HG03045 (cell line): ENCODE results near the gene SERPINB6.
"Not testable (repeated sequence)": the region's sequence is repeated elsewhere in the genome, so short reads cannot be mapped to it uniquely, and the experiment has no call there.

Experiments
- ATAC-seq: cut with Tn5 transposase; IDR thresholded peaks from one replicate; pipeline ENCODE4 v1.9.1; 2021; ENCODE audit warnings: mild to moderate bottlenecking, moderate library complexity; ENCODE audit not compliant: unreplicated experiment

The SERPINB6 gene

DNA sequence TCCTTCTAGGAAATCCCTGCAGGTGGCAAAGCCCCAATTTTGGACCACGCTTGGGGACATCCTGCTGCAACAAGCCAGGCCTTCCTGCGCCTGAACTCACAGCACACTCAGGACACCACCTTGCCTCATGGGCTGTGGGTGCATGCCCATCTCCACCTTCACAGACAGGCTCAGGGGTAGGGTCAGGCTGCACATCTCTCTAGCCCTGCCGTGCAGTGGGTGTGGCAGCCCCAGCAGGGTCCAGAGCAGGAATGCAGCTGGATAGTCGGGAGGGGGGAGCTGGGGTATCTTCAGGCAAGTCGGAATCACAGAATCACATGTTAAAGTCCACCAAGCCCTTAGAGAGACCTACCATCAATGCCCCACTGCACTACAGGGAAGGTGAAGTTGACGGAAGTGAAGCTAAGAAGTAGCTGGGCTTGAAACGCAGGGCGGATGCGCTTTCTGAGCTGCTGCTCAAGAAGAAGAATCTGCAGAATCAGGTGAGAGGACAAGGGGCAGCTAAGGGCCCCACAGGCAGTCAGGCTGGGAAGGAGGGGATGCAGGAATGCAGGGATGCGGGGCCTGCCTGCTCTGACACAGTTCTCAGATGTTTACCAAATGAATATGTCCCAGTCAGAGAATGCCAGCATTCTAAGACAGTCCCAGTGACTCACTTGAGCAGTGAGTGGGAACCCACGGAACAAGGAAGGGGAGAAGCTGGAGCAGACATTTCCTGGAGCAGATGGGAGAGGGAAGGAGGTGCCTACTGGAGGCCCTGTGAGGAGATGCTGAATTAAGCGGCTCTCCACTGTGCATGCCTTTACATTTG is 11.3 kb downstream of the SERPINB6 start:
- ATAC-seq = no peak

DNA sequence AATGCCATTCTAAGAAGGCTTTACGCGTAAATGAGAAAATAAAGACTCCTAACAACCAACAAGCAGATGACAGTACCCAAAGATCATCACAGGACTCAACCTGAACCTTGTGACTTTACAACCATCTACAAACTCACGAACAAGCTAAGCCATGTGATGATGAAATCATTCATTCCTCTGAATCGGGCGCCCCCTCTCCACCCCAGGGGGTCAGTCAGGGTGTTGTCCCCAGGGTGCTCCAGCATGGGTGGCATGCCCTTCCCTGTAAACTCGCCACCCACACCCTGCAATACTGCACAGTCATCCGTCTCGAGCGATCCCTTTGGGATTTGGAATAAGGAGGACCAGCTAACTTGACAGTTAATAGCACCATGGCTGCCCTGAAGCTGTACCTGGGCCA is 12.6 kb downstream of the SERPINB6 start:
- ATAC-seq = no peak

DNA sequence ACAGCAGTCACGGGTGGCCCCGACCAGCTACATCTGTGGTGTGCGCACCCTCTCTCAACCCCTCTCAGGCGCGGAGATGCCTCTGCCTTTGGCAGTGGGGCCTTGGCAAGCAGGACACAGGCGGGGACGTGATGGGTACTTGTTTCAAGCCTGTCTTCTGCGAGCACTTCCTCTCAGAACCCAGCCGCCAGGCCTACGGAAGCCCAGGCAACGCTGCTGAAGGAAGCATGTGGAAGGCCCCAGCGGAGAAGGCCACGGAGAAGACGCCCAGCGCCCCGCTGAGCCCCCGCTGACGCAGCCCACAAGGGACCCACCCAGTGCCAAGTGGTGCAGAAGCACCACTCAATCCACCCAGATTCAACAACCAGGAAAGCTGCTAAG is 13.0 kb downstream of the SERPINB6 start:
- no peak for ATAC-seq

DNA sequence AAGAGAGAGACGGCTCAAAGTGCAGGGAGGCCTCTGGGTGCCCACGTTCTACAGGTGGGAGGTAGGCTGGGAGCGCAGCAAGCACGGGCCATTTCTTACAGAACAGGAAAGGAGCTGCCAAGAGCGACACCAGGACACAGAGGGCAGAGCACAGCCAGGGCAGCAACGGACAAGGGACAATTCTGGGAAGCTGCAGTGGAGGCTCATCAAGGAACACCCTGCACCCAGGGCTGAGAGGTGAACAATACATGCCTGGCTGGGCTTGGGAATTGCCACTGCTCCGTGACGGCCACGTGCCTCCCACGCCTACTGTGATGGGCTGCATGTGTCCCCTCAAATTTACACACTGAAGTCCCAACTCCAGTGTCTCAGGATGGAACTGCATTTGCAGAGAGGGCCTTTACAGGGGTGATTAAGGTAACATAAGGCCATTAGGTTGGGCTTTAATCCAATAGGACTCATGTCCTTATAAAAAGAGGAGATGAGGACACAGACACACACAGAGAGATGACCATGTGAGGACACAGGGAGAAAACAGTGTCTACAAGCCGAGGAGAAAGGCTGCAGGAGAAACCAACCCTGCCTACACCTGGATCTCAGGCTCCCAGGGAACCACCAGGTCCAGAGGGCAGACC is 13.6 kb downstream of the SERPINB6 start:
- ATAC-seq = no peak

DNA sequence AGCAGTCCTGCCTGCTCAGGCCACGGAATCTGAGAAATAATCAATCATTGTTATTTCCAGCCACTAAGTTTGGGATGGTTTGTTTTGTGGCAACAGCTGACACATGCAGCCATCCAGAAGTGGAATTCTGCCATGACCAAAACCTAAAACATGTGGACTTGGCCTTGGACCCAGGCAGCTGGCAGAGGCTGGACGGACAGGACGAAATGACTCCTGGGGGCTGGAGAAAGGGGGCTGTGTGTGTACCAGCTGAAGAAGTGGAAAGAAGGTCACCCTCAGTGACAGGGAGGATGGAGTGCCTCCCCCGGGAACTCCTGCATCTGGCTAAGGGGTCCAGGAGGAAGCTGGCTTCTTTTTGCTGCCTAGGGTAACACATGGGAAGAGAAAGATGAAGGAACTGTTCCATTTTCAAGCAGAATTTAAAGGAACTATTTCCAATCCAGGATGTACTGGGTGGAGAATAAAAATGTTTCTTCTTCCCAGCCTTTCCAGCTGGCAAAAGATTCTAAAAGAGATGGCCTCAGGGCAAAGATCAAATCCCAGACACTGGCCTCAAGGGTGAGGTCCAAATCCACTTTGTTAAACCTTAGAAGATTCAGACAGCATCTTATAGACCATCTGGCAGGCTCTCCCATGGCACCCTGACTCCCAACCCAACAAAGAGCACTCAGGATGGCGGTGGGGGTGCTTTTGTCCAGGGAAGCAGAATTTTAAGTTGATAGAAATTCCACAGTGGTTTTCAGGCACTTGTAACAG is 14.3 kb downstream of the SERPINB6 start:
- no peak for ATAC-seq

DNA sequence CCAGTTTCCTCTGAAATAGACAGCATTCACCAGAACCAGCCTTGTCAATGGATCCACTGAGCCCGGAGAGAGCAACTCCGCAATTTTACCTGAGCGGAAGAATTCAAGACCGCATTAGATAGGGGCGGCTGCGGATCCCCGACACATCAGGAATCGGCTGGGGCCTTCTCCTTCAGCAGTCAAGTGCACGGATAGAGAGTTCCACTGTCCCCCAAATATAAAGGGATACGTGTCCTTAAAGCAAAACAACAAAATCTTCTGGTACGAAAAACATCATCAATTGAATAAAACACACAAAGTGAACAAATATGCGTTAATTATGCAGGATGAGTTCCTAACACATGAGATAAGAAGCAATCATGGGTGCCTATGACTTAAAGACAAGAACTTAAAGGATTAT is 18.3 kb downstream of the SERPINB6 start:
- ATAC-seq = no peak

DNA sequence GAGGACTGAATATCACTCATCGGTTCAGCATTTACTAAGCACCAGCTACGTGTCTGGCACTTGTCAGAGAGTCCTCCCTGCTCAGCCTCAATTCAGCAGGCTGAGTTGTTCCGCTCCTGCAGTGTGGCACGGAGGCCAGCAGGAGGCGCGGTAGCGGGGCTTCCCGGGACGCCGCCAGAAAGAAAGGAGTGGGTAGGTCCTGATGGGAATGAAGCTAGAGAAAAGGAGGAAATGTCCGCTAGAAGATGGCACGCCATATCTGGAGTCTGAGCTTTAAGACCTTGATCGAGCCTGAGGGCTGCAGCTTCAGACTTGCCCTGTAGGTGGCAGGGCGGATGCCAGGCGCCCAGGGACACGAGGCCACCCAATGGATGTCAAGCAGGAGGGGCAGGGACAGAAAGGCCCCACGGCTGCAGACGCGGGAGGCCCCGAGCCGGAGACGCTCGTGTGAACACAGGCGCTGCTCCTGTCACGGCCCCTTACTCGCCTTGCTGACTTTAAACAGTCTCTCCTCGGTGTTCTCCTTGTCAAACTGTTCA is 18.7 kb downstream of the SERPINB6 start:
- no peak for ATAC-seq

DNA sequence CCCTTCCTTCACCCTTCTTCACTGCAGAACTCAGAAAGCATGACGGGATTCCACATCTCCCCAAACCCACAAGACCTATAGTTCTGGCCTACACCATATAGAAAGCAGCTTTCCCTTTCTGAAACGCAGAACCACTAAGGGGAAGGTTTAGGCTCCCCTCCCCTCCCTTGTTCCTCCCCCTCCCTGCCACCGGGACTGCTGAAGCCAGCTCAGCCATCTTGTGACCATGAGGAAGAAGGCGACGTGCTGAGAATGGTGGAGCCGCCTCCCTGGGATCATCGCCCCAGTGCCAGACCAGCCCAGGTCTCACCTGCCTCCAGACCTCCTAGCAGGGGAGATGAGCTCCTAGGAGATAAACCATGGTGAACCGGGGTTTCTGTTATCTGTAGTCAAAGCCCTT is 19.6 kb downstream of the SERPINB6 start:
- ATAC-seq = no peak

DNA sequence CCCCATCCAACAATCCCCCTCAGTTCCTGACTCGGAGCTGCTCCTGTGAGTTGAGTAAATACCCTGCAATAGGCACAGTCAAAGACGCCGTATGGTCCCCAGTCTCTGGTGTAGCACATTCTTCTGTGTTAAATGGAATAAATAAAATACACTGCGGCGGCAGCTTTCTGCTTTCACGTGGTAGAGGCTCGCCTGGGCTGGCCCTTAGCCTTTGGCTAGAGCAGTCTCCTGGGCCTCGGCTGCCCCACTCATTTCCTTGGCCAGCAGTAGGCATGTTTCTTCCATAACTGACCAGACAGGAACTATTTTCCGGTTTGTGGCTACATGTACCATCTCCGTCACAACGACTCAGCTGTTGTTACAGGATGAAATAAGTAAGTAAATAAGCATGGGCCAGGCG is 20.7 kb downstream of the SERPINB6 start:
- no peak for ATAC-seq

DNA sequence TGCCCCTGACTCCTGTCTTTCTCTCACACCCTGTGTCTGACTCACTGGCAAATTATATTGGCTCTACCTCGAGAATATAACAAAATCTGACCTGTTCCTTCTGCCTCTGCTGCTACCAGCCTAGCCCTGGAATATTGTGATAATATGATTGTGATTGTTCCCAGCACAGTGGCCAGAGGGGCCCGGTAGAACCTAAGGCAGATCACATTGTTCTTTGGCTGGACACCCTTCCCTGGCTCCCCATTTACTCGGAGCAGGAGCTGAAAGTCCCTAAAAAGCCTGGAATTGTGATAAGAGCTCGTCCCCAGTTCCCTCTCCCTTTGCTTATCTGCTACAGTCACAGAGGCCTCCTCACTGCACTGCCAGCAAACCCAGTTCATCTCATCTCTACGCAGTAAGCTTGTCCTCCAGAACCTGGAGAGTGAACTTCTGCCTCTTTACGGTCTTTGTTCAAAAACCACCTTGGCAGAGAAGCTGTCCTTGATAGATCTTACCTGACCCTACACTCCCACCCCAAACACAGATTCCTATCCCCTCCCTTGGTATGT is 21.8 kb downstream of the SERPINB6 start:
- no peak for ATAC-seq

DNA sequence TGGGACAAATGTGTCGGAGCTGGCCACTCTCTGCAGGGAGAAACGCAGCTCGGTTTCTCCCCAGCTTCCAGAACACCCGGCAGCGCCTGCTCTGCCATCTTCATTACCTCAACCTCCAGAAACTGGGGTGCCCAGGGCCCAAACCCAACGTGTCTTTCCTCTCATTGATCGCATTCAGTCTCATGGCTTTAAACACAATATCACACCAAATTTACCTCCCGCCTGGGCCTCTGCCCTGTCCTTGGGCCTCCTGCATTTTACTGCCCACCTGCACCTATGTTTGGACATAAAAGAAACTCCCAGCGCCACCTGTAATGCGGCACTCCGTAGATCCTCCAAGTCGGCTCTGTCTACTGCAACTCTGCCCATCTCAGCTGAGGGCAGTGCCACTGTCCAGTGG is 22.2 kb downstream of the SERPINB6 start:
- ATAC-seq = no peak

DNA sequence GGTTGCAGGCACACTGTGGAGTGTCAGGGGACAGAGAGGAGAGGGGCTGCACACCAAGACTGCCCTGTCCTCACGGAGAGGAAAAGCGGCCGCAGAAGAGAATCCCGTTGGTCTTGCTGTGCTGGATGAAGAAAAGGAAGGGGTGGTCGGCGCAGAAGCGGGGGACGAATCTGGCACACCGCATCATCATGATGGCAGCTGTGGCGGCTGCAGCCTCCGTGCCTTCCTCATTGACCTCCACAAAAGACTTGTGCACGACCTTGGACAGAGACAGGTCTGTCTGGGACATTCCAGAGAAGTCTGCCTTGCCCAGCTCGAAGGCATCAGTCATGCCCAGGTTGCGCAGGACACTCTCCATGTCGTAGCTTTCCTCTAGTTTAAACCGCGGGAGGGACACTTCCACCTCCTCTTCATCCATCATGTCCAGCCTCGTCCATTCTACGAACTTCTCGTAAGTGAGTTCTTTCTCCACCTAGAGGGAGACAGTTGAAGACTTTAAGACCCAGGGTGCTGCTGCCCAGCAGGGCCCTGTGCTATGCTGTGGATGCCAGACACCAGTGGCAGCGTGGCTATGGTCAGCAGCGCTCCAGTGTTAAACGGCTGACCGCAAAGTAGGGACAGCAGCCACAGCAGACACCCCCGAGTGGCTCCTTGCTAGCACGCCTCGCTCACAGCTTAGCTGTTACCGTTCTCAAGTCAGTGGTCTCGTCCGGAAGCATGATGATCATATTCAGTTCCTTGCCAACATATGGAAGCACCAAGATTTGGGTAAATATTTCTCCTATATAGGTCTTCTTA is 22.9 kb downstream of the SERPINB6 start:
- no peak for ATAC-seq

DNA sequence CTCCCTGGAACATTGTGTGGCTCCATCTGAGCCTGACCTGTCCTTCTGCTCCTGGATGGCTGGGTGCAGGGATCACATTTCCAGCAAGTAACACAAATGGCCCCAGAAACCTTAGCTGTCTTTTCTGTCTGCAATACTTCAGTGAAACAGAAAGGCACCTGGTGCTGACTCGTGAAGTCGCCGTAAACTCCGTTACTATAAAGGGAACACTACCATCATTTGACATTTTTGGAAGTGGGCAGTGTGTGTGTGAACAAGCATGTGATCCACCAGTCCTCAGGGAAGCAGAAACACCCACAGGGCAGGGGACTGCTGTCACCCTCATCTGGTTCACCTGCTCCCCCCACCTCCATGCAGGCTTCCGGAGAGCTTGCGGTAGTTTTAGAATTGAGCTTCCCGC is 23.9 kb downstream of the SERPINB6 start:
- ATAC-seq = no peak

DNA sequence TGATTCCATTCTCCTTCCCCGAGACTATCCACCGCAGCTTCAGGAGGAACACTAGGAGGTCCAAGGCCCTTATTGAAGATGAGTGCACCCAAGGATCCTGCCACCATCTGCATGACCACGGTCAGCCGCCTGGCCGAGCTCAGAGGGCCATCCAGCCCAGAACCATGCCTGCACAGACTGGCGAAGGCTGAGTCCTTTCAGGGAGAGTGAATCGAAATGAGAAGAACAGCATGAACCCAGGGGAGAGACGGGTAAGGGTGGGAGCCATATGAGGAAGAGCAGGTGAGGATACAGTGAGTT is 26.3 kb downstream of the SERPINB6 start:
- ATAC-seq = no peak

DNA sequence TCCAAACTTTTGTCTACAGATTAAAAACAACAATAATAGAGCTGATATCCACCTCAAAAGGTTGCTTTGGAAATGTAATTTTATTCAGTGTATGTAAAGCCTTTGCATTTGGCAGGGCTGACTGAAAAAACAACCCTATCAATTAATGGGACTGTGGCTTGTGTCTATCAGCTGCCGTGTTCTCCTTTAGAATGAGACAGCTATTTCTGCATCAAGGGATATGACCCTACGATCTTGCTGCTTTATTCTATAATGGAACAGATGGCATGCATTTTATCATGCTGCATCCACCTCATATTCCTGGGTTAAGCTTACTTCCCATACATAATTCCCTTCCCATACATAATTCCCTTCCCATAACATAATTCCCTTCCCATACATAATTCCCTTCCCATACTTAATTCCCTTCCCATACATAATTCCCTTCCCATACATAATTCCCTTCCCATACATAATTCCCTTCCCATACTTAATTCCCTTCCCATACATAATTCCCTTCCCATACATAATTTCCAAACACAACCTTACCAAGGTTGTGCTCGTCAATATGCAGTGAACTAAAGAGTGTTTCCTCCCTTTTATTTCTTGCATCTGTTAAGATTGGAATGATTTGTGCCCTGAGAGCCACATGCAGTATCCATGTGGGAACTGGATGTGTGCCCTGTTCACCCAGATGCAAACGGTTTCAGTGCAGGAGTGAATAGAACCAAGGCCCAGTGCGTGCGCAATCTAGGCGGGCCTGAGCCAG is 26.8 kb downstream of the SERPINB6 start:
- ATAC-seq = no peak

DNA sequence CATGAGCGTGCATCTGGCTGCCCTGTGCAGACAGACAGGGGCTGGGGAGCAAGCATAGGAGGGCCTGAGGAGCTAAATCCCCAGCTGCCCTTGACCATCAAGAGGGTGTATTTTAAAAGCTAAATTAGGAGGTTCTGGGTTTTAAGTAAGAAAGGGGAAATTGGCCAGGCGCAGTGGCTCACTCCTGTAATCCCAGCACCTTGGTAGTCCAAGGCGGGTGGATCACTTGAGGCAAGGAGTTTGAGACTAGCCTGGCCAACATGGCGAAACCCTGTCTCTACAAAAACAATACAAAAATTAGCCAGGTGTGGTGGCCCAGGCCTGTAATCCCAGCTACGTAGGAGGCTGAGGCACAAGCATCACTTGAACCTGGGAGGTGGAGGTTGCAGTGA is 27.8 kb downstream of the SERPINB6 start:
- ATAC-seq = no peak

DNA sequence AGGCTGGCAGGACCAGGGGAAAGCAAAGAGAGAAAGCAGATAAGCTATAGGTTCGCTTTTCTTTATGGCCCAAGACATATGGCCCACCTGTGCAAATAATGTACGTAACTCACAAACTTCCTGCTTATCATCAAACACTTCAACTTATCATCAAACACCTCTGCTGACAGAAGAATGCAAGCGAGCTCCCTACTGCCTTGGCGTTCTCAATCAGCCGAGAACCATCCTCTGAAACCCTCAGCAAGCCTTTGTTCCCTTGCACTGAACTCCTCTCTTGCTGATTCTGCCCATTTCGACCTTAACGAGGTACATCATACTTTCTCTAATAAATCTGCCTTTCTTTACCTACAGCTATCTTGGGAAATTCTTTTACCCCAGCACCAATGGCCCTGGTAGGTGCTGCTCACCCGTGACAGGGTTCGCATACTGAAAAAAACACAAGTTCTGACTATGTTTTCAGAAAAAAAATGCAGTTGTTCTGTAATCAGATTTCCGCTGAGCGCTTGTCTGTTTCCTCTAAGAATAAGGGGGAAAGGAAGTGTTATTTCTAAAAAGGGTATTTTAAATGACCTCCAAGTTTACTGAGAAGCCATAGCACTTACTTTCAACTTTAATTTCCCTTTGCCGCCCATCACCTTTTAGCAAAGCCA is 28.3 kb downstream of the SERPINB6 start:
- no peak for ATAC-seq

DNA sequence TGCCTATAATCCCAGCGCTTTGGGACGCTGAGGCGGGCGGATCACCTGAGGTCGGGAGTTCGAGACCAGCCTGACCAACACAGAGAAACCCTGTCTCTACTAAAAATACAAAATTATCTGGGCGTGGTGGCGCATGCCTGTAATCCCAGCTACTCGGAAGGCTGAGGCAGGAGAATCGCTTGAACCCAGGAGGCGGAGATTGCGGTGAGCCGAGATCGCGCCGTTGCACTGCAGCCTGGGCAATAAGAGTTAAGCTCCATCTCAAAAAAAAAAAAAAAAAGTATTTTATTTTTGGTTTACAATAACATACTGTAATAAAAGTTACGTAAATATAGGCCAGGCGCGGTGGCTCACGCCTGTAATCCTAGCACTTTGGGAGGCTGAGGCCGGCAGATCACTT is 29.3 kb downstream of the SERPINB6 start:
- not testable (repeated sequence) for ATAC-seq

DNA sequence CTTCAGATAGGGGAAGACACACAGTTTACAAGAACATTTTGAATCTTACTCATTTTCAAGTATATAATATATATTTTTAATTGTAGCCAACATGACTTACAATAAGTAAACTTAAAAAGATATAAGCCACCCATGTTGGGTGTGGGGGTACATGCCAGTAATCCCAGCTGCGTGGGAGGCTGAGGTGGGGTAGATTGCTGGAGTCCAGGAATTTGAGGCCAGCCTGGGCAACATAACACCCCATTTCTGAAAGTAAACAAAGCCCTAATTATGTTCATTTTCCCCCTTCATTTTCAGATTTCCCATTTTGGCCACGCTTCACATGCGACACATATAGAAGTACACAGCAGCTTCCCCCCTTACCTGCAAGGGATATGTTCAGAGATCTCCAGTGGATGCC is 30.5 kb downstream of the SERPINB6 start:
- no peak for ATAC-seq
